DOHH2 (cell line): ENCODE data around the gene ADAMTS9.

Experiments
- H3F3A ChIP-seq: fragments of 200-600 bp; sonication (generic), shearing (Covaris generic); 2 replicates; pipeline ENCODE4 v1.6.0; 2016; ENCODE audit warnings: antibody characterized with exemption, mild to moderate bottlenecking; ENCODE audit not compliant: control insufficient read depth, insufficient read depth
- H3K27ac ChIP-seq: fragments of 200-600 bp; sonication (generic); 2 replicates; pipeline ENCODE4 v1.5.1; 2014; ENCODE audit warnings: low read depth, mild to moderate bottlenecking, low read length, moderate library complexity
- H3K27me3 ChIP-seq: fragments of 200-600 bp; sonication (generic); 2 replicates; pipeline ENCODE4 v1.6.1; 2014; ENCODE audit warnings: mild to moderate bottlenecking, low read length, mixed read lengths; ENCODE audit not compliant: control insufficient read depth
- H3K36me3 ChIP-seq: fragments of 200-600 bp; sonication (generic); 2 replicates; pipeline ENCODE4 v1.6.1; 2014; ENCODE audit warnings: mild to moderate bottlenecking, low read length, moderate library complexity, mixed read lengths; ENCODE audit not compliant: control insufficient read depth
- H3K4me1 ChIP-seq: fragments of 200-600 bp; sonication (generic); 2 replicates; pipeline ENCODE4 v1.6.1; 2014; ENCODE audit warnings: mild to moderate bottlenecking, low read length, mixed read lengths; ENCODE audit not compliant: control insufficient read depth
- H3K4me2 ChIP-seq: fragments of 200-600 bp; sonication (generic); 2 replicates; pipeline ENCODE4 v1.6.0; 2014; ENCODE audit warnings: mild to moderate bottlenecking, low read length, moderate library complexity
- H3K4me3 ChIP-seq: fragments of 200-600 bp; sonication (generic); 2 replicates; pipeline ENCODE4 v1.5.1; 2014; ENCODE audit warnings: mild to moderate bottlenecking, low read length, mixed read lengths
- H3K79me2 ChIP-seq: fragments of 200-600 bp; sonication (generic); 2 replicates; pipeline ENCODE4 v1.6.1; 2014; ENCODE audit warnings: mild to moderate bottlenecking, low read length, mixed read lengths; ENCODE audit not compliant: control insufficient read depth
- H3K9me2 ChIP-seq: fragments of 200-600 bp; sonication (generic); replicated peaks from 2 replicates; pipeline ENCODE4 v1.6.1; 2014; ENCODE audit warnings: mild to moderate bottlenecking, low read length, mixed read lengths; ENCODE audit not compliant: control insufficient read depth
- H3K9me3 ChIP-seq: fragments of 200-600 bp; sonication (generic); 2 replicates; pipeline ENCODE4 v1.6.1; 2014; ENCODE audit warnings: antibody characterized with exemption, low read length, mixed read lengths; ENCODE audit not compliant: control insufficient read depth, insufficient read depth
- H4K20me1 ChIP-seq: fragments of 200-600 bp; sonication (generic); 2 replicates; pipeline ENCODE4 v1.6.0; 2014; ENCODE audit warnings: low read depth, mild to moderate bottlenecking, antibody characterized with exemption, low read length, moderate library complexity; ENCODE audit not compliant: control insufficient read depth, insufficient read depth
- CTCF ChIP-seq: fragments of 200-600 bp; sonication (generic); IDR thresholded peaks from one replicate; pipeline ENCODE4 v1.5.1; 2014; ENCODE audit warnings: antibody characterized with exemption, mild to moderate bottlenecking, low read depth, low read length; ENCODE audit not compliant: poor library complexity, severe bottlenecking
- EZH2phosphoT487 ChIP-seq: fragments of 200-600 bp; sonication (generic); IDR thresholded peaks from 2 replicates; pipeline ENCODE4 v1.6.1; 2017; ENCODE audit warnings: borderline replicate concordance, mild to moderate bottlenecking, antibody characterized with exemption, low read length, moderate library complexity, mixed read lengths

ADAMTS9 gene

GRCh38 chr3:64623125-64623524, 64.7 kb downstream of the ADAMTS9 start:
- no peaks in the 10 kb centered on the region for H3K4me1 ChIP-seq
- H3F3A ChIP-seq, result no peaks in the 10 kb centered on the region
- TF ChIP-seq CTCF, result no peak
- TF ChIP-seq EZH2phosphoT487, result no peak
- H3K79me2 ChIP-seq, result no peaks in the 10 kb centered on the region
- H3K9me3 ChIP-seq, result no peaks in the 10 kb centered on the region
- H3K27ac ChIP-seq, result no peak overlapping the region
- H4K20me1 ChIP-seq, result no peaks in the 10 kb centered on the region
- no peaks in the 10 kb centered on the region for H3K9me2 ChIP-seq
- H3K27me3 ChIP-seq, result no peaks in the 10 kb centered on the region
- H3K36me3 ChIP-seq, result no peaks in the 10 kb centered on the region
- no peak overlapping the region for H3K4me2 ChIP-seq
- H3K4me3 ChIP-seq, result no peak overlapping the region

- Histone ChIP-seq H3F3A (no peaks in the 10 kb centered on the region), H3K27ac (no peak overlapping the region), H4K20me1 (no peaks in the 10 kb centered on the region), H3K4me1 (no peaks in the 10 kb centered on the region), H3K9me2 (no peaks in the 10 kb centered on the region), H3K36me3 (no peaks in the 10 kb centered on the region), H3K27me3 (no peaks in the 10 kb centered on the region), H3K4me2 (no peak overlapping the region), H3K79me2 (no peaks in the 10 kb centered on the region), H3K4me3 (no peak overlapping the region), H3K9me3 (no peaks in the 10 kb centered on the region)
- no peak for TF ChIP-seq EZH2phosphoT487
- no peak for TF ChIP-seq CTCF
Measured at GRCh38 chr3:64621726-64622395, 65.9 kb downstream of the ADAMTS9 start.

- Histone ChIP-seq H3K27ac (no peak overlapping the region), H3K36me3 (no peaks in the 10 kb centered on the region), H3K9me3 (no peaks in the 10 kb centered on the region), H3K9me2 (no peaks in the 10 kb centered on the region), H3K4me3 (no peak overlapping the region), H3K79me2 (no peaks in the 10 kb centered on the region), H3K4me2 (no peak overlapping the region), H3K4me1 (no peaks in the 10 kb centered on the region), H3F3A (no peaks in the 10 kb centered on the region), H4K20me1 (no peaks in the 10 kb centered on the region), H3K27me3 (no peaks in the 10 kb centered on the region)
- TF ChIP-seq CTCF (no peak), EZH2phosphoT487 (no peak)
Measured at GRCh38 chr3:64621275-64621674, 66.5 kb downstream of the ADAMTS9 start.
